Common myeloid progenitor, CD34-positive (primary cell): ENCODE measurements around the gene ERN1.

Source experiments
- CTCF ChIA-PET: fragments of 350-600 bp; sonication (Branson Sonifier 250); formaldehyde crosslinking; loops from one replicate; lab custom pipeline; 2021; ENCODE audit warnings: antibody characterized with exemption; lab: Charles Lee
- POLR2A ChIA-PET: fragments of 350-600 bp; sonication (Branson Sonifier 250); formaldehyde crosslinking; loops from one replicate; lab custom pipeline; 2021; ENCODE audit warnings: antibody characterized with exemption; lab: Charles Lee
- DNase-seq, 3 donors: peaks; one replicate each; pipeline versions ENCODE4 v3.0.0 to v3.0.0-alpha.2; 2013
- H3K27ac ChIP-seq, 2 experiments: 1 replicate in 1 of 2; 2 replicates in 1 of 2; pipeline ENCODE4 v1.7.0; 2013; ENCODE audit warnings: inconsistent platforms in 2 of 2, low read length in 2 of 2, mild to moderate bottlenecking in 2 of 2, low read depth in 1 of 2, moderate library complexity in 1 of 2; ENCODE audit not compliant: severe bottlenecking in 2 of 2, insufficient read depth in 1 of 2, poor library complexity in 1 of 2
- H3K27me3 ChIP-seq, 5 experiments: replicated peaks in 2 of 5; 1 replicate in 3 of 5; 2 replicates in 2 of 5; pipeline versions ENCODE4 v1.6.1 to v1.7.0; 2013; ENCODE audit warnings: low read length in 4 of 5, mild to moderate bottlenecking in 2 of 5, moderate library complexity in 2 of 5, inconsistent platforms in 1 of 5; ENCODE audit not compliant: insufficient read depth in 5 of 5, control insufficient read depth in 4 of 5
- H3K36me3 ChIP-seq, 4 experiments: 1 replicate in 2 of 4; 2 replicates in 2 of 4; pipeline versions ENCODE4 v1.6.1 to v1.7.0; 2013; ENCODE audit warnings: low read length in 3 of 4, control low read depth in 1 of 4, mild to moderate bottlenecking in 1 of 4; ENCODE audit not compliant: control insufficient read depth in 4 of 4, insufficient read depth in 4 of 4
- H3K4me1 ChIP-seq, 4 experiments: 1 replicate in 3 of 4; 2 replicates in 1 of 4; pipeline versions ENCODE4 v1.6.1 to v1.7.1; 2013; ENCODE audit warnings: low read length in 3 of 4, mild to moderate bottlenecking in 3 of 4, control low read depth in 1 of 4, inconsistent platforms in 1 of 4, moderate library complexity in 1 of 4; ENCODE audit not compliant: control insufficient read depth in 4 of 4, insufficient read depth in 4 of 4; ENCODE audit errors: control extremely low read depth in 1 of 4
- H3K4me3 ChIP-seq, 7 experiments: 1 replicate in 4 of 7; 2 replicates in 3 of 7; pipeline versions ENCODE4 v1.5.1 to v1.7.0; 2013; ENCODE audit warnings: mild to moderate bottlenecking in 7 of 7, low read length in 6 of 7, moderate library complexity in 6 of 7, inconsistent platforms in 2 of 7, low read depth in 2 of 7, control low read depth in 1 of 7; ENCODE audit not compliant: insufficient read depth in 4 of 7, control insufficient read depth in 1 of 7; ENCODE audit errors: extremely low read depth in 1 of 7
- H3K9me3 ChIP-seq, 5 experiments: 1 replicate in 4 of 5; 2 replicates in 1 of 5; pipeline versions ENCODE4 v1.6.1 to v1.7.1; 2013; ENCODE audit warnings: low read length in 4 of 5, mild to moderate bottlenecking in 2 of 5, inconsistent platforms in 1 of 5, low read depth in 1 of 5, moderate library complexity in 1 of 5; ENCODE audit not compliant: control insufficient read depth in 4 of 5, insufficient read depth in 2 of 5; ENCODE audit errors: control extremely low read depth in 1 of 5
- WGBS: methylation state at CpG from one replicate; pipeline ENCODE4 v1.1.5; 2013; ENCODE audit not compliant: insufficient coverage; 5-methylcytosine and 5-hydroxymethylcytosine counted together

Gene ERN1

GRCh38 chr17:64145375-64145750 lies 15.4 kb upstream of the ERN1 start:
- 0% methylated on average over 6 of the region's 15 CpGs for WGBS
- peak overlapping the region in 6 of 7 experiments; percentile 79 to 96 (median 92) for H3K4me3 ChIP-seq

GRCh38 chr17:64139542-64139941 lies 9.6 kb upstream of the ERN1 start:
- H3K4me1 ChIP-seq = peaks cover 0 to 7% (median 0%) of the 10 kb centered on the region in 4 experiments
- H3K36me3 ChIP-seq = no peaks in the 10 kb centered on the region
- H3K4me3 ChIP-seq = no peak overlapping the region
- no peak overlapping the region for H3K27ac ChIP-seq
- H3K27me3 ChIP-seq = no peaks in the 10 kb centered on the region
- no peaks in the 10 kb centered on the region for H3K9me3 ChIP-seq
- no peak for DNase-seq
- CTCF ChIA-PET = interaction anchor here (1.3 to 3.3 kb wide), 2 partner anchors 76 to 111 kb away, joined by 6 to 18 read pairs; no protein-coding TSS in a partner anchor
- POLR2A ChIA-PET = interaction anchor here (0.6 kb wide), 1 partner anchor 28 kb away, joined by 3 read pairs; no protein-coding TSS in a partner anchor
- WGBS = 100% methylated on average over 2 of the region's 6 CpGs

More at GRCh38 chr17:64145375-64145750, 15.4 kb upstream of the ERN1 start:
- H3K4me1 ChIP-seq = peaks cover 13 to 29% (median 20%) of the 10 kb centered on the region in 4 experiments
- H3K9me3 ChIP-seq = no peaks in the 10 kb centered on the region
- no peaks in the 10 kb centered on the region for H3K27me3 ChIP-seq
- CTCF ChIA-PET = interaction anchor here (0.8 to 2.9 kb wide), 11 partner anchors 11 to 149 kb away, joined by 3 to 12 read pairs (median 4); partner anchors contain the start of gene ERN1
- POLR2A ChIA-PET = interaction anchor here (0.6 to 1.8 kb wide), 14 partner anchors 15 to 523 kb away, joined by 3 to 9 read pairs (median 4); partner anchors contain the start of genes ERN1, ICAM2, MAP3K3 and TEX2
- peak overlapping the region in 1 of 2 experiments; percentile 92 for H3K27ac ChIP-seq
- H3K36me3 ChIP-seq = peaks cover 2 to 33% (median 14%) of the 10 kb centered on the region in 4 experiments
- no peak for DNase-seq

GRCh38 chr17:64138441-64138840 lies 8.5 kb upstream of the ERN1 start:
- WGBS = no CpG with 5 or more reads among the region's 2 CpGs
- no peaks in the 10 kb centered on the region for H3K36me3 ChIP-seq
- H3K27ac ChIP-seq = no peak overlapping the region
- no peaks in the 10 kb centered on the region for H3K27me3 ChIP-seq
- H3K4me1 ChIP-seq = peaks cover 0 to 7% (median 0%) of the 10 kb centered on the region in 4 experiments
- DNase-seq = peak; percentile 34 to 89 (median 78)
- POLR2A ChIA-PET = no interaction called here
- no peak overlapping the region for H3K4me3 ChIP-seq
- CTCF ChIA-PET = interaction anchor here (0.6 to 3.3 kb wide), 3 partner anchors 75 to 300 kb away, joined by 4 to 18 read pairs (median 6); no protein-coding TSS in a partner anchor
- H3K9me3 ChIP-seq = no peaks in the 10 kb centered on the region

GRCh38 chr17:64135000-64135399 lies 5.1 kb upstream of the ERN1 start:
- H3K4me3 ChIP-seq = no peak overlapping the region
- DNase-seq = no peak
- 96% methylated on average over 5 of the region's 6 CpGs for WGBS
- no peak overlapping the region for H3K27ac ChIP-seq
- H3K27me3 ChIP-seq = no peaks in the 10 kb centered on the region
- CTCF ChIA-PET = interaction anchor here (1.1 to 7.9 kb wide), 13 partner anchors 14 to 232 kb away, joined by 3 to 212 read pairs (median 10); partner anchors contain the start of genes GH1 and ICAM2
- no peaks in the 10 kb centered on the region for H3K36me3 ChIP-seq
- H3K4me1 ChIP-seq = peaks cover 0 to 16% (median 8%) of the 10 kb centered on the region in 4 experiments
- POLR2A ChIA-PET = no interaction called here
- H3K9me3 ChIP-seq = no peaks in the 10 kb centered on the region

GRCh38 chr17:64134216-64134970 lies 4.4 kb upstream of the ERN1 start:
- Histone ChIP-seq H3K36me3 (no peaks in the 10 kb centered on the region), H3K4me1 (peaks cover 0 to 17% (median 10%) of the 10 kb centered on the region in 4 experiments), H3K27ac (no peak overlapping the region), H3K27me3 (no peaks in the 10 kb centered on the region), H3K9me3 (no peaks in the 10 kb centered on the region), H3K4me3 (no peak overlapping the region)
- ChIA-PET POLR2A (interaction anchor here (1.1 kb wide), 2 partner anchors 52 to 73 kb away, joined by 3 to 6 read pairs; no protein-coding TSS in a partner anchor), CTCF (interaction anchor here (0.6 to 7.9 kb wide), 43 partner anchors 11 to 244 kb away, joined by 3 to 212 read pairs (median 5); partner anchors contain the start of genes GH1 and ICAM2)
- 100% methylated on average over 2 of the region's 6 CpGs for WGBS
- no peak for DNase-seq

GRCh38 chr17:64133546-64134215 lies 3.7 kb upstream of the ERN1 start:
- WGBS = 0% methylated on average over 3 of the region's 8 CpGs
- DNase-seq = peak; percentile 67 to 83 (median 76)
- Histone ChIP-seq H3K27me3 (no peaks in the 10 kb centered on the region), H3K9me3 (no peaks in the 10 kb centered on the region), H3K36me3 (no peaks in the 10 kb centered on the region), H3K4me3 (no peak overlapping the region), H3K4me1 (peaks cover 0 to 22% (median 17%) of the 10 kb centered on the region in 4 experiments), H3K27ac (no peak overlapping the region)
- ChIA-PET CTCF (interaction anchor here (0.6 to 7.9 kb wide), 47 partner anchors 10 to 244 kb away, joined by 3 to 212 read pairs (median 5); partner anchors contain the start of genes GH1 and ICAM2), POLR2A (interaction anchor here (0.7 to 1.1 kb wide), 4 partner anchors 52 to 112 kb away, joined by 3 to 6 read pairs (median 4); no protein-coding TSS in a partner anchor)
